CD4-positive, alpha-beta T cell treated with Interleukin-6 for 4 hours (primary cell): ENCODE measurements around the gene TNRC18.

Source experiments
- DNase-seq: peaks from one replicate; pipeline ENCODE4 v3.0.0-alpha.2; 2020; ENCODE audit warnings: mixed read lengths

Gene TNRC18

DNA sequence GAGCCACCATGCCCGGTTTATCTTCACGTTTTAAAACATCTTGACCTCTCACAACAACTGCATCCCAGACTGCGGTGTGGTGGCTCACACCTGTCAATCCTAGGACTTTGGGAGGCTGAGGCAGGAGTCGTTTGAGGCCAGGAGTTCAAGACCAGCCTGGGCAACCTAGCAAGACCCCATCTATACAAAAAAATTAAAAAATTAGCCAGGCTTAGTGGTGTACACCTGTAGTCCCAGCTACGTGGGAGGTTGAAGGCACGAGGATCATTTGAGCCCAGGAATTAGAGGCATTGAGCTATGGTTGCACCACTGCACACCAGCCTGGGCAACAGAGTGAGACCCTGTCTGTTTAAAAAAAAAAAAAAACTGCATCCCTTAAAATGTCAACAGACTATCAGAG lies 20.2 kb downstream of the TNRC18 start:
- DNase-seq, result no peak

DNA sequence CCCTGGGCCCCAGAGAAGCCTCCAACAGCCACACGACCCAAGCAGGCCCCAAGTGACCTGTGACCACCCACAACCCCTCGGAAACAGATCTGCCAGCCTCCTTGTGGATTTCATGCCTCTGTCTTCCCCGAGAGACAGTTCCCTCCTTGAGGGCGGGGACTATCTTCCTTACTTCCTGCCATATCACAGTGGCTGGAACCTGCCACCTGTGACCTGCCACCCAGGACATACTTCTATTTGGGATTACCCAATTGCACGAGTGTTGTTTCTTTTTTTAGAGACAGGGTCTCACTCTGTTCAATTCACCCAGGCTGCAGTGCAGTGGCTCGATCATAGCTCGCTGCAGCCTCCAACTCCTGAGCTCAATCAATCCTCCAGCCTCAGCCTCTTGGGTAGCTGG lies 25.9 kb downstream of the TNRC18 start:
- DNase-seq, result no peak

DNA sequence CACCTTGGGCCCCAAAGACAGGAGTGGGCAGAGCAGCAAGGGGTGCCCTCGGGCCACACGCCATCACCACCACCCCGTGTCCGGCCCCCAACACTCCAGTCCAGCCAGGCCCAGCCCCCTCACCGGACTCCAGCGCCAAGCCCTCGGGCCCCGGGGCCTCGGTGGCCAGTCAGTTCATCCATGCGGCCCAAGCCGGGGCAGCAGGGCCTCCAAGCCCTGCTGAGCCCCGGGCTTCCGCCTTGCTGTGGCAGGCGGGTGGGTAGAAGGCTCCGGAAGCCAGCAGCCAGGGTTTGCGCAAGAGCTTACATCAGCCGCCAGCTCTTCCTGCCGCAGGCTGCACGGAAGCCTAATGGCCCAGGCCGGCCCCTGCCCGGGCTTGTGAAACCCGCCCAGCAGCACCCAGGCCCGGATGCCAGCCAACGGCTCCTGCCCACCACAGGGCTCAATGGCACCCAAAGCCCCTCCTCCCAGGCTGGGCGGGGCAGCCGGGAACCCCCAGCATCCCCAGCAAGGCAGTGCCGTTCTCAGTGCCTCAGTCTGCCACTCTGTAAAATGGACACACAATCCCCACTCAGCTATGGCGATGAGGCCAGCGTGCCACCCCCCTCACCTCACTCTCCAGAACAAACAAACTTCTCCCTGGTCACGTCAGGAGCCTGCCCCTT lies 26.5 kb downstream of the TNRC18 start:
- peak; percentile 91 for DNase-seq

DNA sequence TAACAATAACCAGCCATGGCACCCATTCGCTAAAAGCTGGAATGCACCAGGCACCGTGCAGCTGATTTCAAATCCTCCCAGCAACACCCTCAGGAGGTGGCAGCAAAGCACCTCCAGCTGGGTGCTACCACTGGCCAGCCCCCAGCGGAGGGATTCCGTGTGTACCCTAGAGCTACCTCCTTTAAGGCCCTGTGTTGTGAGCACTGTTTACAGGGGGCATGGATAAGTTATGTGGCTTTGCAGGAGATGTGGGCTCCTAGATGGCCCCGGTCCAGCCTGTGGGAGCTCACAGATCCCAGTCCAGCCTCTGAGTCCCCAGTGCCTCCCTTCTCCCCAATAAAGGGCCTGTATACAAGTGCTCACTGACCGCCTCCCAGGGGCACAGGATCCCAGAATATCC lies 27.1 kb downstream of the TNRC18 start:
- peak; percentile 70 for DNase-seq

DNA sequence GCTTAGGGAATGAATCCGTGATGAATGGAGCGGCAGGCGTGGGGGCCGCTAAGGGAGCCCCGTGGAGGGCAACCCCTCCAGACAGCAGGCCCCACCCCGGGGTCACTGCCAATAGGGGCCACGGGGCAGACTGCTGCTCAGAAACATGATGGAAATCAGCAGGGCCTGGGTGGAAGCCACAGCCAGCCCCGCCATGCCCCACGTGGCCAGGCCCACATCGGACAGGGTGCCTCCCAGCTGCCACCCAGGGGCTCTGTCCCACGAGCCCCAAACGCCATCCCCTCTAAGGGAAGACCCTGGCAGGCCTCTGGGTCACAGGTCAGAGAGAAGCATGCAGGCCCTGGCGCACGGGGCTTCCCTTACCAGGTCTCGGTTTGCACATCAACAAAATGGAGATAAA lies 28.4 kb downstream of the TNRC18 start:
- DNase-seq, result no peak

DNA sequence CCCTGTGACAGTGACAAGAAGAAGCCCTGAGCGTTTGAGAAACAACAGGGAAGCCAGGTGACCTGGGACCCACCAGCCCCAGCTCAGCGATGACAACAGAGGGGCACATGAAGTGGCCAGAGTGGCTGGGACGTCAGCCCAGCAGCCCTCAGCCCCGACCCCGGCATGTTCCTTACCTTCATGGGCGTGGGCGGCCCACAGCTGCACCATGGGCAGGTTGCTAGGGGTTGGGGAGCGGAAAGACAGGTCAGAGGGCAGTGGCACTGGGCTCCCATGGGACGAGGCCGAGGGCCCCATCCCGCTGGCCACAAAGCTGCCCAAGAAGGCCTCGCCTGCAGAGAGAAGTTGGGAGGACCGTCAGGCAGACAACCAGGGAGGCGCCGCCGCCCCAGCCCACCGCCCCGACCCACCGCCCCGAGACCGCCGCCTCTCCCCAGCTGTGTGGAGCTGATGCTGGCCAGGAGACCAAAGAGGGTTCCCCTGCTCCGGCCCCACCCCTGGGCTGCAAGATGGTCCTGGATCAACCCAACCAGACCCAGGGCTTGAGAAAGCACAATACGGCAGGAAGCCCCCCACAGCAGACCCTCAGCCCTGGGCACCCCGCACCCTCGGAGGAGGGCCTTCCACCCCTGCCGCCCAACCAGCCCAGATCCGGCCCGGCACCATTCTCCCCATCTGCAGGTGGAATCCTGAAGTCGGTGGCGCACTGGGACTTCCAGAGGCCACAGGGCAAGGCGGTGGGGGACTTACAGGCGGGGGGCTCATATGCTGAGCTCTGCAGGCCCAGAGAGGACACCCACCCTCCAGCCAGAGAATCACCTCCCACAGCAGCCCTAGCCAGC lies 29.1 kb downstream of the TNRC18 start:
- DNase-seq, result no peak

DNA sequence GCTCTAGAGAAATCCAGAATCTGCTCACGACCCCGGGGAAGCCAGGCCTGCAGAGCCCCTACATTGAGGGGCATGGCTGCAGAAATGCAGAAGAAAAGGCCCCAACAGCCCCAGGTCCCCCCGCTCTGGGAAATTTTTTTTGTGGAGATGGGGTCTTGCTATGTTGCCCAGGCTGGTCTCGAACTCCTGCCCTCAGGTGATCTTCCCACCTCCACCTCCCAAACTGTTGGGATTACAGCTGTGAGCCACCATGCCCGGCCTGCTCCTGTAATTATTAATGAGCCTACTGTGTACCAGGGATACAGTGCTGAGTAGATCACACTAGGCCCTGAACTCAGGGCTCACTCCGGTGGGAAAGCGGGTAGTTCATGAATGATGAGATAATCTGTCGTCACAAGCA lies 29.9 kb downstream of the TNRC18 start:
- no peak for DNase-seq

DNA sequence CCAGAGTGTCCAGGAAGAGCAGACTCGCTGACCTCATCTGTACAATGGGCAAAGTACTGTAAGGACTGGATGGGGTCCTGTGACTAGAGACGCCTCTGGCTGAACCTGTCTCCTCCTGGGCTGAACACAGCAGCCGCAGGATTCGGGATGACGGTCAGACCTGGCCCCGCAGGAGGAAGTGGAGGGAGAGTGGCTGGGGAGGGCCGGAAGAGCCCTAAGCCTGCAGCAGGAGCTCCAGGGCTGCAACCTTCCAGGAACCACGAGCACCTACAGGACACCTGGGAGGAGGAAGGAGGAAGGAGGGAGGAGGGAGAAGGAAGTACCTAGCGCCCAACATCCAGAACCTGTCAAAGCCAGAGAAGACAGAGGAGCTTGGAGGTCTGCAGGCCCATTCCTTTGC lies 30.3 kb downstream of the TNRC18 start:
- no peak for DNase-seq

DNA sequence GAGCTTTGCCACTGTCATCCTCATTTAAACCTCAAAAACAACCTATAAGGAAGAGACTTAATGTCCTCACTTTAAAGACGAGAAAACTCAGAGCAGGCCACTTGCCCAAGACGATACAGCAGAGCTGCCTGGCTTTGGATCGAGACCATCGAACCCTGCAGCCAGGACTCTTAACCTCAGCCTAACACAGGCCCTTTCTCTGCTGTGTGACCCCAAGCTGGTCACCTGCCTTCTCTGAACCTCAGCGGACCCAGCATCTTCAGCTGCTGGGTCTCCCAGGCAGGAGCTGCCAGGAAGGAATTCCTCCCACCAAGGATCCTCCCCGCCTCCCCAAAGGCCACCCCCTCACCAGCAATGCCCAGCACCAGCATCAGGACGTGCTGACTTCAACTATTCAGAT lies 32.7 kb downstream of the TNRC18 start:
- no peak for DNase-seq

DNA sequence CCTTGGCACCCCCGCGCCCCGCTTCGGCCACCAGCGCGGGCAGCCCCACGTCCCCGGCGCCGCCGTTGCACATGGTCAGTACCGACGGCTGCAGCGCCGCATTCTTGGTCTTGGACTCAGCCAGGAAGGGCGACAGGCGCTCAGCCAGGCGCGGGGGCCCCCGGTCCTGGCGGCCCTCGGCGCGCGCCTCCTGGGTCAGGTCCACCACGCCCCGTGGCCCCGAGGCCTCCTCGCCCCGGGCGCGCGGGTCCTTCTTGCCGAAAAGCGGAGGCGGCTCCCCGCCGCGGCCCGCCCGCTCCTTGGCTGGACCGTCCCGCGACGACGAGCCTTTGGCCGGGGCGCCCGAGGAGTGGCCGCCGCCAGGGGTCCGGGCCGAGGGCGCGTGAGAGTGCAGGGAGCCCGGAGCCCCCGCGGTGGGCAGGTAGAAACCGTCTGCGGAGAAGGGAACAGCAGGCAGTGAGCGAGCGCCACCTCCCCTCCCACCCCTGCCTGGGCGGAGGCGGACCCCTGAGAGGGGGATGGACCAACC lies 34.7 kb downstream of the TNRC18 start:
- DNase-seq, result no peak

DNA sequence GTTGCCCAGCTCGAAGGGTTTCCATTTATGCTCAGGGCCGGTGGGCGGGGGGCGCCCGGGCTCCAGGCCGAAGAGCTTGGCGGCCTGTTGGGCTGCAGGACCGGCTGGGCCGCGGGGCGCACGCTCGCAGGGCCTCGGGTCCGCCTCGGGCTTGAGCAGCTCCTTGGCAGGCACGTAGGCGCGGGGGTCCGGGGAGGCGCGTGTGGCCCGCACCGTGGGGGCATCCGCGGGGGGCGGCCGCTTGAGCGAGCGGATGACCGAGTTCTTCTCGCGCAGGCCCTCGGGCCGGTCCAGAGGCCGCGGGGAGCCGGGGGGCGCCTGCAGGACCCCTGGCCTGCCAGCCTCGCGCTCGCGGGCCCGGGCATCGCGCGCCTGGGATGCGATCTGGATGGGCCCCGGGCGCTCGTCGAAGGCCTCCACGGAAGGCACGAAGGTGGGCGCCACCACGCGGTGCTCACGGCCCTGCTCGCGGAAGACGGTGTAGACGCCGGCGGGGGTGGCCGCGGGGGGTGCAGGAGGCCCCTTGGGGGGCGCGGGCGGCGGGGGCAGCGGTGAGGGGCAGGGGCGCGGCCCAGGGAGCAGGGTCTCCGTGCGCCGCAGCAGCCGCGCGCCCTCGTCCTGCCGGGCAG lies 35.2 kb downstream of the TNRC18 start:
- DNase-seq, result no peak

DNA sequence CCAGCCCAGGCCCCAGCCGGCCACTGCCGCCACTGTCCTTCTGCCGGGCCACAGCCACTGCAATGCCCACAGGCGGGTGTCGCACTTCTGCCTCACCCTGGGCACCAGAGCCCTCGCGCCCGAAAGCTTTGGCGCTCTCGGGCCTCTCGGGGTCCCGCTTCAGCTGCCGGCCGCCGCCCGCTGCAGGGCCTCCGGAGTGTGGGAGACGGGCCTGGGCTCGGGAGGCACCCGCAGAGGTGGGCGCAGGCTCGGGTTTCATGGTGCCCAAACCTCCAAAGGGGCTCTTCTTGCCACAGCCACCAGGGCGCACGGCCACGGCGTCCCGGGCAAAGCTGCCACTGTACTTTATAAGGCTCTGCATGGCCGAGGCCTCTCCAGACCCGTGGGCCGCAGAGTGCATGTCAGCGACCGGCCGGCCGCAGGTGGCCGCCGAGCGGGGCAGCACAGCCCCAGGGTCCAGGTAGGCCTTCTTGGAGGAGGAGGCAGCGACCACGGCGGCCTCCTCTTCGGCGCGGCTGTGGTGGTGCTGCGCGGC lies 35.9 kb downstream of the TNRC18 start:
- no peak for DNase-seq

DNA sequence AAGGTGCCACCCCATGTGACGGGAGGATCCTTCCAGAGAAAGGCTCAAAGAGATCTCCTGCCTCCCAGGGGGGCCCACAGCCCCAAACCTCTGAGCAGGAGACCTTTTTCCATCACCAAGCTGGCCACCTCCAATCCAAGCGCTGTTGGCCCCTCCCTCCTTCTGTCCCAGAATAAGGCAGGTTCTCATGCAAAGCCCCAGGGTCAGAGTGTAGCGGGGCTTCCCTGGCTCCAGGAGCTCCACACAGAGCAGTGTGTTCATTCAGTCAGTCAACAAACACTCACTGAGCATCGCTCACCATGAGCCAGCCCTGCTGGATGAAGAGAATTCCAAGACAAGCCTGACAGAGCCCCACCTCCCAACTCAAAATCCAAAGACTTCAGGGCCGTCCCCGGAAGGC lies 39.0 kb downstream of the TNRC18 start:
- DNase-seq, result no peak

DNA sequence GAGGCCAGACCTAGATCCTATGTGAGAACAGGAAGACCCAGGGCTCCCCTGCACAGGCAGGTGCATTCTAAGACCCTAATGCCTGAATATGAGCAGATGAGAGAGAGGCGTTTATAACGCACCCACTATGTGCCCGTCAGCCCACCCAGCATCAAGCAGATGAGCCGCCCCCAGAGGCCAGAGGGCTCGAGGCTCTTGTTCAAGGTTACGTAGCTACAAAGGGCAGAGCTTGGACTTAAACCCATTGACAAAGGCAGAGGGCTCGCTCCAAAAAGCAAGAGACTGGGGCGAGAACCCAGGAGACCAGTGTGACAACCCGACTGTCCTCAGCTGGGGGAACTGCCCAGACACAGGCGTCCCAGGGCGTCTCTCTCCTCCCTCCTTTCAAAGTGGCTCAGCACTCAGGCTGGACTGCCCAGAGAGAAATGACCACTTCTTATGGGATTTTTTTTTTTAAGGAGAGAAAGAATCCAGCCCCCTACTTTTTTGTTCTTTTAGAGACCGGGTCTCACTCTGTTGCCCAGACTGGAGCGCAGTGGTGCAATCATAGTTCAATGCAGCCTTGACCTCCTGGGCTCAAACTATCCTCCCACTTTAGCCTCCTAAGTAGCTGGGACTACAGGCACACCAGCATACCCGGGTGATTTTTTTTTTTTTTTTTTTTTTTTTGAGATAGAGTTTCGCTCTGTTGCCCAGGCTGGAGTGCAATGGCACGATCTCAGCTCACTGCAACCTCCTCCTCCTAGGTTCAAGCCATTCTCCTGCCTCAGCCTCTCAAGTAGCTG lies 40.1 kb downstream of the TNRC18 start:
- DNase-seq, result no peak

DNA sequence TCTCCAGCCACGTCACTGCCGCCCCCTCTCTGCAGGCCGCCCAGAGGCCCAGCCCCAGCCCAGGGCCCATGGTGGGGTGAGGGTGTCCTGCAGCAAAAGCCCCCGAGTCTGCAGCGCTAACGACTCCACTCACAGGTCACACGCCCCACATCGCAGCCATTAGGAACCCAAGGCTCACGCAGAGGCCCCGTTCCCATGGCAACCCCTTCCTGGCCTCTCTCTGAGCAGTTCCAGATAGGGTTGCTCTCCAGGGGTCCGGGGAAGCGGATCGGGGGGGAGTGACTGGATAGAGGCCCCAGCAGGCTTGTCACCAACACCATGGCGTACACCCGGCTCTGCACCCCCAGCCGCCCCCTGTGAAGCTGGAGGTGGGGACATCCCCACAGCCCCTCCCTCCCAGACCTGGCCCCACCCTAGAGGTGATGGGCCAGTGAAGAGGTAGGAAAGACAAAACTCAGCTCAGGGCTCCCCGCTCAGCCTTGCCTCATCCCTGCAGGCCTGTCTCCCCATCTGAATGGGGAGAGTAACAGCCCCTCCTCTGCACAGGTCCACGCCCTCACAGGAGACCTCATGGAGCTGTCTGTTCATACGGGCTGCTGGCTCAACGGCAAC lies 41.2 kb downstream of the TNRC18 start:
- DNase-seq, result no peak

DNA sequence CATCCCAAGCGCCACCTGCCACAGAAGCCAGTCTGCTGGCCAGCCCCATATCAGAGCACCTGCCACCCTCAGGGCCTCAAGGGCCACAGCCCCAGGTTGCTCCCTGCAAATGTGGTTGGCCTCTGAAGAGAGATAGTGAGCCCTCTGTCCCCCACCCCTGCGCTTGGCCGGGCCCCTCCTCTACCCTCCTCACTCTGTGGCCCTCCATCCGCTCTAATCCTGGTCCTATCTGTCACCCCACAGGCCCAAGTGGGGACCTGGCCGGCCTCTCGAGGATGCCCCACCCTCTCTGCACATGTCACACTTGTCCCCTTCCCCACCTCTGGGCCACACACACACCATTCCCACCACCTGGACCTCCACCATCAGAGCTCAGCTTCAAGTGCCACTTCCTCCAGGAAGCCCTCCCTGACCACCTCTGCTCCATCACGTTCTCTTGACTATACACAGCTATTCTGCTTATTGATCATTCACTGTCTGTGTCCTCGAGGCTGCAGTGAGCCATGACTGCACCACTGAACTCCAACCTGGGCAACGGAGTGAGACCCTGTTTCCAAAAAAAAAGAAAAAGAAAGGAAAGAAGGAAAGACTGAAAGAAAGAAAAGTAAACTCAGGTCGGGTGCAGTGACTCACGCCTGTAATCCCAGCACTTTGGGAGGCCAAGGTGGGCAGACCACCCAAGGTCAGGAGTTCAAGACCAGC lies 42.4 kb downstream of the TNRC18 start:
- no peak for DNase-seq

DNA sequence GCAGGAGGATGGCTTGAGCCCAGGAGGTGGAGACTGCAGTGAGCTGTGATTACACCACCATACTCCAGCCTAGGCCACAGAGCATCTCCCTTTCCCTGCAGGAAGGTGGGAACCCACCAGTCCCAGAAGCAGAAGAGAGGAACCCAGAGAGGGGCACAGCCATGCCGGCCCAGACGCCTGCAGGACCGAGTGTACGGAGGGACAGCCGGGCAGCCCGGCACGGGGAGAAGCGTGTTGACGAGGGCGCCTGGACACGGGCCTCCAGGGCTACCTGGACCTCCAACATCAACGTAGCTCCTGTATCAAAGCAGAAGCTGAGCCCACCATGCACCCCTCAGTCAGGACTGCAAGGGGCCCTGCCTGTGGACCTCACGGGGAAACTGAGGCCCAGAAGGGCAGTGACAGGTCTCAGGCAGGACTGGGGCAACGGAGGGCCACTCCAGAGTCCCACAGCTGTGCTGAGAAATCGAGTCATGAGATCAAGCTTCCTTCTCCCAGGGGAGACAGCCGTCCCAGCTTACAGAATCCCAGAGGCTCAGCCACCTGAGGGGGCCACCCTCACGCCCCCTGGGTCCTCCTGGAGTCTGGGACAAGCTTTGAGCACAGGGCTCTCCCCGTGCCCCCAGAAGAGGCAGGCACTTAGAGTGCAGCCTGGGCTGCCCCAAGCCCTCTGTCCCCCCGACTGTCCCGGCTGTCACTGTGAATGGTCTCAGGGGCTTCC lies 43.1 kb downstream of the TNRC18 start:
- DNase-seq, result no peak

DNA sequence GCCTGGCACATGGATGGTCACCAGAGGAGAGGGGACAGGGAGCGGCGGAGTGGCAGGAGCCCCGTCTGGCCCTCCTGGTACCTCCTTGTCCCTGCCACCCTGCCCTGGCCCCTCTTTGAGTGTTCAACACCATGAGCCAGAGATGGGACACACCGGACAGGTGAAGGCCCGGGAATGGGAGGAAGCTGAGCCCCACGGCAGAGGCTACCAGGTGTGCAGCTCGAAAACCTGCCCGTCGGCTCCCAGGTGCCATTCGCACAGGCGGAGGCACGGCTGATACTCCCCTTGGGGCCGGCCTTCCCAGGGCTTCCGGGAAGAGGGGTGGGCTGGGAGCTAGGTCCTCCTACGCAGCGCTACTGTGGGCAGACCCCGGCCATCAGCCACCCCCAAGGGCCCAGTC lies 44.1 kb downstream of the TNRC18 start:
- no peak for DNase-seq

DNA sequence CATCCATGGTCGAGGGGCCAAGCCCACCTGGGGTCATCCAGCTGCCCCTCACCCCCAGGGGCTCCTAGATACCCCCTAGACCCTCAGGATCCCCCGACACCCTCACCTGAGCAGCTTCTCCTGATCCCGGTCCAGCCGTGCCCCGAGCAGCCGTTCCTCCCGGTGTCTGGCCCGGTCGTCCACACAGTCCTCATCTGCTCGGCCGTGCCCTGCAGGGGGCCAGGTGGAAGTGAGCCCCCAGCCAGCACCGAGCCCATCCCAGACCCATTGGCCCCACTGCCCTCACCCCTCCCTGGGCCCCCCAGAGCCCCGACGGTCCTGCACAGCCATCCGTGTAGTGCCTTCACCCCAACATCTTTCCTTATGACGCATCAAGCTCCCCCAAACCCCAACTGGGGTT lies 45.8 kb downstream of the TNRC18 start:
- DNase-seq, result no peak

DNA sequence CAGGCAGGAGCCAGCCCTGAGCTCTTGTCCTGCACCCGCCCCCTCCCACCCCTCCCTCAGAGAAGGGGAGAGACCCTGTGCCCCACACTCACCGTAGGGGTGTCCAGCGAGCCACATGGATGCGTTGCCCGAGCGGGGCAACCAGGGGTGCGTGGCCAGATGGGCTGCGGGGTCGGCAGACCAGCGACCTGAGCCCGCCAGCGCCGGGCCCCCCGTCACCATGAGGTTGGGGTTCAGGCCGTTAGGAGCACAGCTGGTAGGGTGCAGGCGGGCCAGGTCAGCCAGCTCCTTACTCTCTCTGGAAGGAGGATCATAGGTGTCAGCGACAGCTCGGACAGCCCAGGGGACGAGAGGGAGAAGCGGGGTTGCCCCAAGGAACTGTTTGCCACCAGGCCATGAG lies 46.4 kb downstream of the TNRC18 start:
- no peak for DNase-seq

DNA sequence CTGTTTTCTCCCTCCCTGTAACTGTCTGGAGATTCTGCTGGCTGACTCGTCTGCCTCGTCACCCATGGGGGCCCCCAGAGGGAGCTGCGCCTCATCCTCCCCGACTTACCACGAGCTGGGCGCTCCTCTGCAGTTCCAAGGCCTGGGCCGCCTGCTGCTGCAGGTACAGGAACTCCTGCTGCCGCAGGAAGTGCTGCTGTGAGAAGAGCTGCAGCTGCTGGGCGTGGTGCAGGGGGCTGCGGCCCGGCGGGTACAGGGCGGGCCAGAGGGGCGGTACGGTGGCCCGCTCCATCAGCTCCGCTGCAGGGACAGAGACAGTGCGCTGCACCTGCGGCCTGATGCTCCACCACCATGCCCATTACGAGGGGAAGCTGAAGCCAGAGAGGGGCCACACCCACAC lies 47.7 kb downstream of the TNRC18 start:
- DNase-seq, result peak; percentile 18
